CD4-positive, CD25-positive, alpha-beta regulatory T cell (primary cell): ENCODE measurements around the gene TCHH. TPM values are rescaled to one million over a fixed set of nuclear protein-coding genes. Genes with fewer than 3 reads are reported as not detected.
"Not testable (repeated sequence)": the region's sequence is repeated elsewhere in the genome, so short reads cannot be mapped to it uniquely, and the experiment has no call there.

Experiments used
- ATAC-seq, 2 donors: fragments of 150-1000 bp; cut with Tn5 transposase; one replicate each; pipeline ENCODE4 v1.10.0; 2021; ENCODE audit warnings: low read depth in 2 of 2, moderate number of reproducible peaks in 2 of 2, moderate library complexity in 1 of 2
- DNase-seq, 3 donors: peaks; one replicate each; pipeline versions ENCODE4 v3.0.0 to v3.0.0-alpha.2; 2012 to 2022; ENCODE audit warnings: mixed read lengths in 1 of 3
- H3K27ac ChIP-seq: one replicate; pipeline ENCODE4 v1.7.0; 2013; ENCODE audit warnings: mild to moderate bottlenecking, low read length; ENCODE audit not compliant: insufficient read depth, poor library complexity, severe bottlenecking
- H3K27me3 ChIP-seq: one replicate; pipeline ENCODE4 v1.7.0; 2013; ENCODE audit warnings: low read length; ENCODE audit not compliant: control insufficient read depth, insufficient read depth
- H3K36me3 ChIP-seq: one replicate; pipeline ENCODE4 v1.7.0; 2013; ENCODE audit warnings: mild to moderate bottlenecking, low read length, moderate library complexity; ENCODE audit not compliant: control insufficient read depth, insufficient read depth
- H3K4me1 ChIP-seq: 2 replicates; pipeline ENCODE4 v1.7.0; 2013; ENCODE audit warnings: mild to moderate bottlenecking, low read length; ENCODE audit not compliant: insufficient read depth, control insufficient read depth, poor library complexity, severe bottlenecking
- H3K4me3 ChIP-seq: one replicate; pipeline ENCODE4 v1.7.0; 2013; ENCODE audit warnings: low read depth, mild to moderate bottlenecking, low read length, moderate library complexity
- H3K9me3 ChIP-seq, 2 experiments: 1 replicate in 1 of 2; 2 replicates in 1 of 2; pipeline ENCODE4 v1.7.0; 2013; ENCODE audit warnings: low read length in 2 of 2, mild to moderate bottlenecking in 1 of 2, moderate library complexity in 1 of 2; ENCODE audit not compliant: control insufficient read depth in 2 of 2
- H3K27ac Mint-ChIP-seq, 3 donors: one replicate each; pipeline ENCODE4 v1.8.0; 2020 to 2022; ENCODE audit warnings: mild to moderate bottlenecking in 3 of 3, mixed read lengths in 3 of 3, moderate library complexity in 2 of 3
- H3K27me3 Mint-ChIP-seq: one replicate; pipeline ENCODE4 v1.8.0; 2022; ENCODE audit warnings: mild to moderate bottlenecking, mixed read lengths
- H3K36me3 Mint-ChIP-seq: one replicate; pipeline ENCODE4 v1.8.0; 2020; ENCODE audit warnings: mixed read lengths
- H3K4me1 Mint-ChIP-seq, 4 donors: one replicate each; pipeline ENCODE4 v1.8.0; 2020 to 2022; ENCODE audit warnings: mixed read lengths in 4 of 4, mild to moderate bottlenecking in 1 of 4
- H3K4me3 Mint-ChIP-seq, 4 donors: one replicate each; pipeline ENCODE4 v1.8.0; 2020 to 2022; ENCODE audit warnings: mild to moderate bottlenecking in 4 of 4, mixed read lengths in 4 of 4, moderate library complexity in 3 of 4
- H3K9me3 Mint-ChIP-seq, 7 donors: one replicate each; pipeline ENCODE4 v1.8.0; 2020 to 2022; ENCODE audit warnings: mixed read lengths in 7 of 7, mild to moderate bottlenecking in 3 of 7, moderate library complexity in 2 of 7
- polyA plus RNA-seq, 4 donors: library from polyadenylated mRNA; unstranded; fragments of 300-500 nt; fragmentation: Illumina TruSeq; gene quantifications; one replicate each; pipeline ENCODE4 v1.2.3, GENCODE V29; 2021
- total RNA-seq: library from RNA; stranded (reverse); gene quantifications from one replicate; pipeline ENCODE4 v1.2.3, GENCODE V29; 2022

The TCHH gene
- total and polyA plus RNA-seq, 5 donors from 2014 or later = not detected

DNA sequence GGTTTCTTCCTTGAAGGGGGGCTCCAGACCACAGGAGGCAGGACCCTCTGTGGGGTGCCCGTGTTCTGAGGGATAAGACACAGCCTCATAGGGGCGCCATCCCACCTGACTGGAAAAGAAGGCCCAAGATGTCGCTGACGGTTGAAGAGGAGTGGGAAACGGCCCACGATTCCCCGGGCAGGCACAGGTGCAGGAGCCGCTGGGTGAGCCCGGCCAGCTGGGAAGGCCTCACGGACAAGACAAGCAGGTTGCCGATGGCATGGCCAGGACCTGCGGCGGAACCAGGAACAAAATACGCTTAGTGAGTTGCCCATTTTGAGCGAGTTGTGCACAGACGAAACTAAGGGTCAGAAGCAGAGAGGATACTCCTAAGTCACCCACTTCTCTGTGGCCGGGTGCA, 34.8 kb downstream of the TCHH start:
- H3K4me3 ChIP-seq, H3K36me3 ChIP-seq, H3K27ac Mint-ChIP-seq, ATAC-seq, H3K9me3 ChIP-seq, H3K4me1 Mint-ChIP-seq, H3K9me3 Mint-ChIP-seq, H3K36me3 Mint-ChIP-seq, H3K4me3 Mint-ChIP-seq, H3K4me1 ChIP-seq, H3K27ac ChIP-seq, DNase-seq: not testable (repeated sequence)
- H3K27me3 ChIP-seq = peaks cover 13% of the 10 kb centered on the region
- H3K27me3 Mint-ChIP-seq = peaks cover 30% of the 10 kb centered on the region

DNA sequence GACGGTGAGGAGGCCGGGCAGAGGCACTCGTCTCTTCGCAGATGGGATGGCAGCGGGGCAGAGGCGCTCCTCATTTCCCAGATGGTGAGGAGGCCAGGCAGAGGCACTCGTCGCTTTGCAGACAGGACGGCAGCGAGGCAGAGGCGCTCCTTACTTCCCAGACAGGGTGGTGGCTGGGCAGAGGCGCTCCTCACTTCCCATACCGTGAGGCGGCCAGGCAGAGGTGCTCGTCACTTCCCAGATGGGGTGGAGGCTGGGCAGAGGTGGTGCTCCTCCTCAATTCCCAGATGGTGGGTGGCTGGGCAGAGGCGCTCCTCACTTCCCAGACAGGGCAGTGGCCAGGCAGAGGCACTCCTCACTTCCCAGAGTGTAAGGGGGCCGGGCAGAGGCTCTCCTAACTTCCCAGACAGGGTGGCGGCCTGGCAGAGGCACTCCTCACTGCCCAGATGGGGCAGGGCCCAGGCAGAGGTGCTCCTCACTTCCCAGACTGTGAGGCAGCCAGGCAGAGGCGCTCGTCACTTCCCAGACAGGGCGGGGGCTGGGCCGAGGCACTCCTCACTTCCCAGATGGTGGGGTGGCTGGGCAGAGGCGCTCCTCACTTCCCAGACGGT, 36.3 kb downstream of the TCHH start:
- Mint-ChIP-seq H3K4me1 (no peaks in the 10 kb centered on the region), H3K36me3 (no peaks in the 10 kb centered on the region), H3K4me3 (no peak overlapping the region), H3K27me3 (peaks cover 46% of the 10 kb centered on the region), H3K27ac (no peak overlapping the region), H3K9me3 (peaks cover 0 to 3% (median 0%) of the 10 kb centered on the region in 7 donors)
- H3K4me3 ChIP-seq = no peak overlapping the region
- H3K9me3 ChIP-seq = no peaks in the 10 kb centered on the region
- peaks cover 15% of the 10 kb centered on the region for H3K27me3 ChIP-seq
- ATAC-seq = no peak
- H3K4me1 ChIP-seq = no peaks in the 10 kb centered on the region
- DNase-seq = no peak
- no peaks in the 10 kb centered on the region for H3K36me3 ChIP-seq
- no peak overlapping the region for H3K27ac ChIP-seq

DNA sequence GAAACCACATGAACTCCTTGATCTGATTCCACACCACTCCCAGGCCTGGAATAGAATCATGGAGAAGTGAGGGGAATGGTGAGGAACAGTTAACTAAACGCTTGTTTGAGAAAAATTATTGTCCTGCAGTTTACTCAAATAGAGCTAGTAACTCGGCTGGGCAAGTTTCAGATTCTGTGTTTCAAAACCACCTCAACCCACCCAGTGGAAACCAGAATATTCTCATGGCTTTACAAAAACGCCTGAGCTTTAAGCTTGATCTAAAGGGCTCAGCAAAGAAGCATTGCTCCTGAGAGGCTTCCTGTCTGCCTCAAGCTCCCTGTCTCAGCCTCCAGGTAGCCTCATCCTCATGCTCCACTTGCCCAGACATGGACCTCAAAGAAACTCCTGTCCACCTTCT, 42.9 kb downstream of the TCHH start:
- no peak overlapping the region for H3K4me3 Mint-ChIP-seq
- no peaks in the 10 kb centered on the region for H3K4me1 Mint-ChIP-seq
- Histone ChIP-seq H3K27me3 (peaks cover 43% of the 10 kb centered on the region), H3K27ac (no peak overlapping the region), H3K4me1 (no peaks in the 10 kb centered on the region), H3K4me3 (no peak overlapping the region), H3K9me3 (no peaks in the 10 kb centered on the region), H3K36me3 (no peaks in the 10 kb centered on the region)
- H3K36me3 Mint-ChIP-seq = peaks cover 4% of the 10 kb centered on the region
- H3K27ac Mint-ChIP-seq = no peak overlapping the region
- ATAC-seq (no peak), DNase-seq (no peak)
- H3K27me3 Mint-ChIP-seq = peaks cover 66% of the 10 kb centered on the region
- peaks cover 0 to 2% (median 0%) of the 10 kb centered on the region in 7 donors for H3K9me3 Mint-ChIP-seq

DNA sequence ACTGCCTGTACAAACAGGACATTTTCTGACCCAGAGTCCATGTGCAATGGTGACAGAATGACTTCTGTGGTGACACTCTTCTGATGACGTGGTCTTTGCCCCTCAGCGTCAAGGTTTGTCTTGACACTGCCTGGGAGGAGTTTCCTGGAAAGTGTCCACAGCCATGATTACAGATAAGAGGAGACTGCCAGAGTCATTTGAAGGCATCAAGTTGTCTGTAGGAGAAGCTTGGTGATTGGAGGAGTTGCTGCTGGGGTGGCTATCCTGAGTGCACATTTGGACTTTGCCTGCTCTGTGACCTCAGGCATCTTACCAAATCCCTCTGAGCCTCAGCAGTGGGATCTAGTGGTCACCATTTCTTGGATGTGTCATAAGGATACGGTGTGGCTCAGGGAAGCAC, 44.1 kb downstream of the TCHH start:
- H3K36me3 ChIP-seq = no peaks in the 10 kb centered on the region
- ATAC-seq = no peak
- Mint-ChIP-seq H3K27ac (no peak overlapping the region), H3K36me3 (peaks cover 4% of the 10 kb centered on the region), H3K9me3 (peaks cover 0 to 2% (median 0%) of the 10 kb centered on the region in 7 donors), H3K4me1 (no peaks in the 10 kb centered on the region), H3K27me3 (peaks cover 59% of the 10 kb centered on the region), H3K4me3 (no peak overlapping the region)
- H3K4me3 ChIP-seq = no peak overlapping the region
- H3K27me3 ChIP-seq = peaks cover 48% of the 10 kb centered on the region
- no peak overlapping the region for H3K27ac ChIP-seq
- no peaks in the 10 kb centered on the region for H3K9me3 ChIP-seq
- H3K4me1 ChIP-seq = no peaks in the 10 kb centered on the region
- DNase-seq = no peak

DNA sequence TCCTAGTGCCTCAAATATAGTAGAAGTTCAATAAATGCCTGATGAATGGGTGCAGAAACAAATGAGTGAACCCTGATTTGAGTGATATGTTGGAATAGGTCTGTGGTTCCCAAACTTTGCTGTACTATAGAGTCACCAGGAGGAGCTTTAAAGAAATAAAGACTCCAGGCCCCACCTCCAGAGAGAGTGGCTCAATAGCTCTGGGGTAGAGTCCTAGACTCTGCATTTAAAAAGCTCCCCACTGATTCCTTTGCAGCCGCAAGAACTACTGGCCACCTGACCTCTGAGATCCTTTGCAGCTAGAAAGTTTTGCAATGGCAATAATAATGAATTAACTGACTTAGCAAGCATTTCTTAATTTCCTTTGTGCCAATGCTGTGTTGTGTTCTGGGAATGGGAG, 47.3 kb downstream of the TCHH start:
- DNase-seq (no peak), ATAC-seq (no peak)
- Mint-ChIP-seq H3K4me1 (no peaks in the 10 kb centered on the region), H3K4me3 (no peak overlapping the region), H3K36me3 (peaks cover 4% of the 10 kb centered on the region), H3K9me3 (peaks cover 0 to 2% (median 0%) of the 10 kb centered on the region in 7 donors), H3K27ac (no peak overlapping the region), H3K27me3 (peaks cover 41% of the 10 kb centered on the region)
- Histone ChIP-seq H3K27me3 (peaks cover 40% of the 10 kb centered on the region), H3K36me3 (no peaks in the 10 kb centered on the region), H3K4me3 (no peak overlapping the region), H3K27ac (no peak overlapping the region), H3K9me3 (no peaks in the 10 kb centered on the region), H3K4me1 (no peaks in the 10 kb centered on the region)

DNA sequence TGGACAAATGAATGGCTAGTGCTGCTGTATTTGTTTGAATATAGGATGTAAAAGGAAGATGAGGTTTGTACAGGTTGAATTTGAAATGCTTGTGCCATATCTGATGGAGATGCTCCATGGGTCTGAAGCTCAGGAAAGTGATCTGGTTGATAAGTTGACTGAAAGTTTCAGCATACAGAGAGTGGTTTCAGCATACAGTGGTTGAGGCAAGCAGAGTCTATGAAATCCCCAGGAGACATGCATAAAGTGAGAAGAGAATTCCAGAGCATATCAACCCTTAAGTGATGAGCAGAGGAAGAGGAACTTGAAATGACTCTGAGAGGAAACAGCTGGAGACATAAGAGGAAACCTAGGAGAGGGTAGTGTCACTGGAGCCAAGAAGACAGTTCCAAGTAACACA, 48.1 kb downstream of the TCHH start:
- ATAC-seq (no peak), DNase-seq (no peak)
- Histone ChIP-seq H3K9me3 (no peaks in the 10 kb centered on the region), H3K27me3 (peaks cover 40% of the 10 kb centered on the region), H3K4me3 (no peak overlapping the region), H3K36me3 (no peaks in the 10 kb centered on the region), H3K27ac (no peak overlapping the region), H3K4me1 (no peaks in the 10 kb centered on the region)
- no peaks in the 10 kb centered on the region for H3K4me1 Mint-ChIP-seq
- peaks cover 0 to 2% (median 0%) of the 10 kb centered on the region in 7 donors for H3K9me3 Mint-ChIP-seq
- peaks cover 40% of the 10 kb centered on the region for H3K27me3 Mint-ChIP-seq
- H3K4me3 Mint-ChIP-seq = no peak overlapping the region
- H3K27ac Mint-ChIP-seq = no peak overlapping the region
- peaks cover 4% of the 10 kb centered on the region for H3K36me3 Mint-ChIP-seq

DNA sequence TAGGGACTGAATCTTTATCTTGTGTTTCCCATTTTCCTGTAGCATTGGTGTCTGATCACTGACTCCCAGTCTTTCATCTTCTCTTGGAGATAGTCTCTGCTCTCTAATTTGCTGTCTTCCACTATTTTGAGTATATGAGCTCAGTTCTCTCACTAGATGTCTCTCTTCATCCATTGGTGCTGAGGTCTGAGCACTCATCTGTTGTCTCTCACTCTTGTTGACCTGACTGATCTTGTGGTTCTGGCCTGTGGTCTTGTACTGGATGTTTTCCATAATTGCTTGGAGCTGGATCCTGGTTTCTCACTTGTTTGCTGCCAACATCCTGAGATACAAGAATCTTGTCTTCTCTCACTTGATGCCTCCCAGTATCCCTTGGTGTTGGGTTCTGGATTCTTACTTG, 53.3 kb downstream of the TCHH start:
- ATAC-seq = no peak
- Mint-ChIP-seq H3K4me3 (no peak overlapping the region), H3K27me3 (peaks cover 13% of the 10 kb centered on the region), H3K9me3 (peaks cover 0 to 1% (median 0%) of the 10 kb centered on the region in 7 donors), H3K36me3 (no peaks in the 10 kb centered on the region), H3K4me1 (no peaks in the 10 kb centered on the region), H3K27ac (no peak overlapping the region)
- Histone ChIP-seq H3K36me3 (no peaks in the 10 kb centered on the region), H3K27ac (no peak overlapping the region), H3K4me1 (no peaks in the 10 kb centered on the region), H3K27me3 (peaks cover 40% of the 10 kb centered on the region), H3K9me3 (no peaks in the 10 kb centered on the region), H3K4me3 (no peak overlapping the region)
- no peak for DNase-seq
